OCI-LY3 (cell line): ENCODE data around the gene KLHL6.
"Not testable (repeated sequence)": the region's sequence is repeated elsewhere in the genome, so short reads cannot be mapped to it uniquely, and the experiment has no call there.

Source experiments
- H2AFZ ChIP-seq: fragments of 200-600, 300-600 bp; shearing (Covaris generic); 2 replicates; pipeline ENCODE4 v1.6.0; 2014; ENCODE audit warnings: antibody characterized with exemption, low read depth, low read length
- H3K27ac ChIP-seq: fragments of 200-600, 300-600 bp; sonication (generic); 2 replicates; pipeline ENCODE4 v1.5.1; 2014; ENCODE audit warnings: mild to moderate bottlenecking, low read length, moderate library complexity, mixed read lengths
- H3K27me3 ChIP-seq: fragments of 200-600, 300-600 bp; sonication (generic); 2 replicates; pipeline ENCODE4 v1.6.1; 2014; ENCODE audit warnings: low read depth, low read length, mixed read lengths
- H3K36me3 ChIP-seq: fragments of 200-600, 300-600 bp; sonication (generic); replicated peaks from 2 replicates; pipeline ENCODE3; 2014; ENCODE audit warnings: low read depth, low read length, mixed read lengths
- H3K4me1 ChIP-seq: fragments of 300-600, 200-600 bp; sonication (generic); 2 replicates; pipeline ENCODE4 v1.6.1; 2014; ENCODE audit warnings: low read length, mixed read lengths
- H3K4me2 ChIP-seq: fragments of 200-600, 300-600 bp; sonication (generic); 2 replicates; pipeline ENCODE4 v1.6.1; 2014; ENCODE audit warnings: low read length, mixed read lengths
- H3K4me3 ChIP-seq: fragments of 300-600, 200-600 bp; sonication (generic); 2 replicates; pipeline ENCODE4 v1.5.1; 2014; ENCODE audit warnings: antibody characterized with exemption, mild to moderate bottlenecking, low read length, moderate library complexity
- H3K79me2 ChIP-seq: fragments of 300-600, 200-600 bp; shearing (Covaris generic); 2 replicates; pipeline ENCODE4 v1.6.1; 2014; ENCODE audit warnings: mild to moderate bottlenecking, low read length, mixed read lengths
- H3K9ac ChIP-seq: fragments of 300-600, 200-600 bp; shearing (Covaris generic); 2 replicates; pipeline ENCODE4 v1.6.0; 2014; ENCODE audit warnings: mild to moderate bottlenecking, low read length, moderate library complexity
- H3K9me3 ChIP-seq: fragments of 200-600, 300-600 bp; shearing (Covaris generic); 2 replicates; pipeline ENCODE4 v1.6.1; 2014; ENCODE audit warnings: low read length, mixed read lengths; ENCODE audit not compliant: insufficient read depth
- H4K20me1 ChIP-seq: fragments of 200-600, 300-600 bp; sonication (generic); 2 replicates; pipeline ENCODE4 v1.6.1; 2016; ENCODE audit warnings: low read length, mixed read lengths; ENCODE audit not compliant: insufficient read depth
- CTCF ChIP-seq: fragments of 200-600, 300-600 bp; sonication (generic); IDR thresholded peaks from 2 replicates; pipeline ENCODE4 v1.5.1; 2014; ENCODE audit warnings: antibody characterized with exemption, low read length, low read depth
- EZH2phosphoT487 ChIP-seq: fragments of 200-600 bp; shearing (Covaris generic); IDR thresholded peaks from 2 replicates; pipeline ENCODE4 v1.6.1; 2018; ENCODE audit warnings: antibody characterized with exemption, mixed run types, low read depth

KLHL6 gene

GRCh38 chr3:183478501-183478900 is 77.0 kb downstream of the KLHL6 start:
- Histone ChIP-seq H3K4me2 (no peak overlapping the region), H3K9me3 (no peaks in the 10 kb centered on the region), H3K4me3 (no peak overlapping the region), H2AFZ (no peak overlapping the region), H3K27me3 (peaks cover 4% of the 10 kb centered on the region; the same call in 1 of the 2 replicates), H3K9ac (no peak overlapping the region), H3K4me1 (no peaks in the 10 kb centered on the region), H3K79me2 (no peaks in the 10 kb centered on the region), H3K27ac (no peak overlapping the region), H3K36me3 (no peaks in the 10 kb centered on the region), H4K20me1 (no peaks in the 10 kb centered on the region)
- TF ChIP-seq CTCF (no peak), EZH2phosphoT487 (no peak)

GRCh38 chr3:183477801-183478456 is 77.6 kb downstream of the KLHL6 start:
- no peak for TF ChIP-seq CTCF
- TF ChIP-seq EZH2phosphoT487 = no peak
- no peaks in the 10 kb centered on the region for H3K9me3 ChIP-seq
- H4K20me1 ChIP-seq = no peaks in the 10 kb centered on the region
- peaks cover 4% of the 10 kb centered on the region; the same call in 1 of the 2 replicates for H3K27me3 ChIP-seq
- H3K36me3 ChIP-seq = no peaks in the 10 kb centered on the region
- no peaks in the 10 kb centered on the region for H3K79me2 ChIP-seq
- H3K27ac ChIP-seq = no peak overlapping the region
- H2AFZ ChIP-seq = no peak overlapping the region
- no peak overlapping the region for H3K4me2 ChIP-seq
- H3K4me1 ChIP-seq = no peaks in the 10 kb centered on the region
- H3K9ac ChIP-seq = no peak overlapping the region
- no peak overlapping the region for H3K4me3 ChIP-seq

- not testable (repeated sequence) for H3K4me2 ChIP-seq
These were observed 79.7 kb downstream of the KLHL6 start for GRCh38 chr3:183475764-183476162.

GRCh38 chr3:183475016-183475763 is 80.3 kb downstream of the KLHL6 start:
- TF ChIP-seq EZH2phosphoT487 = no peak
- TF ChIP-seq CTCF = no peak
- Histone ChIP-seq H3K4me3 (no peak overlapping the region), H2AFZ (no peak overlapping the region), H3K4me2 (no peak overlapping the region), H3K36me3 (no peaks in the 10 kb centered on the region), H3K4me1 (peaks cover 1% of the 10 kb centered on the region; the same call in 1 of the 2 replicates), H3K79me2 (no peaks in the 10 kb centered on the region), H3K9me3 (no peaks in the 10 kb centered on the region), H3K27me3 (peaks cover 4% of the 10 kb centered on the region; the same call in 1 of the 2 replicates), H3K27ac (no peak overlapping the region), H3K9ac (no peak overlapping the region), H4K20me1 (no peaks in the 10 kb centered on the region)

More at GRCh38 chr3:183475764-183476162, 79.7 kb downstream of the KLHL6 start:
- H3K4me1 ChIP-seq, H3K36me3 ChIP-seq, H3K4me3 ChIP-seq, H3K9ac ChIP-seq, H3K27me3 ChIP-seq, H4K20me1 ChIP-seq, H3K79me2 ChIP-seq, H3K27ac ChIP-seq, H3K9me3 ChIP-seq, H2AFZ ChIP-seq: not testable (repeated sequence)
